Tongue (tissue), 2 donors: ENCODE measurements around the gene HNRNPDL. TPM values are rescaled to one million over a fixed set of nuclear protein-coding genes. Genes with fewer than 3 reads are reported as not detected.
"Not testable (repeated sequence)": the region's sequence is repeated elsewhere in the genome, so short reads cannot be mapped to it uniquely, and the experiment has no call there.

Source experiments
- DNase-seq: peaks from one replicate; pipeline ENCODE4 v3.0.0-alpha.2; 2015
- total RNA-seq: library from RNA; depleted of rRNA; stranded (reverse); fragments of >200 nt; gene quantifications from one replicate; pipeline ENCODE4 v1.2.3, GENCODE V29; 2014

Gene HNRNPDL
- 303 TPM for total RNA-seq

DNA sequence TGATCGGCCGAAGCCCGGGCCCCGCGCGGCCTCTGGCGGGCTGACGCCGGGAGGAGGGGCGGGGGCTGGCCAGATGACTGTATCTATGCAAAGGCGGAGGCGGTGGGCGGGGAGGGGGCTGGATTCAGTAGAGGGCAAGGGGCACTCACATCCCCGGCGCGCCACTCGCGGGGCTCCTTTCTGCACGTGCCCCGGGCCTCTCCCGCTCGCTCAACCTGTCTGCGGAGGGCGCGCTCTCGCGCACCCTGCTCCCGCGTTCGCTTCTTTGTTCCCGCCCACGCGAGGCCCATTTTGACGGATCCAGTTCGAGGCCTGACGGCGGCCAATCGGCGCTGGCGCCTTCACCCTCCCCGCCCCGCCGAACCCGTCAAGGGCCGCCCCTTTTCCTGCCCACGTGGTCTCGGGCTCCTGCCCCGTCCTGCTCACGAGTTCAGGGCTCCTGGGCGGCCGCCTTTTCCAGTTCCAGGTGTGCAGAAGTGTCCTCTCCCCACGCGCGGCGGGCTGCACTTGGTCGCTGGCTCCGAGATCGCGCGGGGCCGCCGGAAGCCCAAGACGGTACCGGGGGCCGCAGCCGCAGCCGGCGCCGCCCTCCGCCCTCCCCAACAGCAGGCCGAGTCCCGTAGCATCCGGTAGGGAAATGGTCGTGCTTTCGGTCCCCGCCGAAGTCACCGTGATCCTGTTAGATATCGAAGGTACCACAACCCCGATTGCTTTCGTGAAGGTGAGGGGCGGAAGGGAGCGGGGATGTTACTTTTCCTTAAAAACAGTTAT is at the start of gene HNRNPDL, which contains the start of gene ENOPH1:
Gene HNRNPDL (minus strand): TSS at position 270 of the 771 bp plus-strand sequence. CDS start 772 bp downstream, outside the sequence.
Gene ENOPH1 (plus strand): TSS at position 398 of the 771 bp plus-strand sequence. CDS start 240 bp downstream, at position 638.
- peak; percentile 98 for DNase-seq

DNA sequence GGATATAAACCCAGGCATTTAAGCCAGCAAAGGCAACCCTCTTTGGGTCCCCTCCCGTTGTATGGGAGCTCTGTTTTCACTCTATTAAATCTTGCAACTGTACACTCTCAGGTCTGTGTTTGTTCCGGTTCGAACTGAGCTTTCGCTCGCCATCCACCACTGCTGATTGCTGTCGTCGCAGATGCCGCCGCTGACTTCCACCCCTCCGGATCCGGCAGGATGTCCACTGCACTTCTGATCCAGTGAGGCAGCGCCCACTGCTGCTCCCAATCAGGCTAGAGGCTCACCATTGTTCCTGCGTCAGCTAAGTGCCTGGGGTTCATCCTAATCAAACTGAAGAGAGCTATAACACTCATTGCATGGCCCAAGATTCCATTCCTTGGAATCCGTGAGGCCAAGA is 49.3 kb upstream of the HNRNPDL start:
- no peak for DNase-seq

DNA sequence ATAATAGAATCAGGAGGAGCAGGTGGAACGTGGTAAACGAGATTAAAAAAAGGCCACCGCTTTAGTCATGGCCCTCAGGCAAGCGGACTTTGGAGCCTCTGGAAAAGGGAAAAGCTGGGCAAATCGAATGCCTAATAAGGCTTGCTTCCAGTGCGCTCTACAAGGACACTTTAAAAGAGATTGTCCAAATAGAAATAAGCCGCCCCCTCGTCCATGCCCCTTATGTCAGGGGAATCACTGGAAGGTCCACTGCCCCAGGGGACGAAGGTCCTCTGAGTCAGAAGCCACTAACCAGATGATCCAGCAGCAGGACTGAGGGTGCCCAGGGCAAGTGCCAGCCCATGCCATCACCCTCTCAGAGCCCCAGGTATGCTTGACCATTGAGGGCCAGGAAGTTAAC is 47.2 kb upstream of the HNRNPDL start:
- not testable (repeated sequence) for DNase-seq

DNA sequence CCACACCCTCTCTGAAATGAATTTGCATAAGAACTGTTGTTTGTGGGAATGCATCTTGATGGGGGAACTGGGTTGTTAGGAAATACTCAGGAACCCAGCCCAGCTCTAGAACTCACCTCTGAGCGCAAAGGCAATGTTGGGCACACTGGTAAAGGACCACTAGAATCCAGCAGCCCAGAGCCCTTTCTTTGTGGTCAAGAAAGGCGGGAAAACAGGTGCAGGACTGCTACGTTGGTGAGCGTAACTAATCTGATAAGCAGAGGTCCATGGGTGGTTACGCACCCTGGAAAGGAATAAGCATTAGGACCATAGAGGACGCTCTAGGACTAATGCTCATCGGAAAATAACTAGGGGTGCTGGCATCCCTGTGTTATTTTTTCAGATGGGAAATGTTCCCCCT is 45.7 kb upstream of the HNRNPDL start:
- not testable (repeated sequence) for DNase-seq

DNA sequence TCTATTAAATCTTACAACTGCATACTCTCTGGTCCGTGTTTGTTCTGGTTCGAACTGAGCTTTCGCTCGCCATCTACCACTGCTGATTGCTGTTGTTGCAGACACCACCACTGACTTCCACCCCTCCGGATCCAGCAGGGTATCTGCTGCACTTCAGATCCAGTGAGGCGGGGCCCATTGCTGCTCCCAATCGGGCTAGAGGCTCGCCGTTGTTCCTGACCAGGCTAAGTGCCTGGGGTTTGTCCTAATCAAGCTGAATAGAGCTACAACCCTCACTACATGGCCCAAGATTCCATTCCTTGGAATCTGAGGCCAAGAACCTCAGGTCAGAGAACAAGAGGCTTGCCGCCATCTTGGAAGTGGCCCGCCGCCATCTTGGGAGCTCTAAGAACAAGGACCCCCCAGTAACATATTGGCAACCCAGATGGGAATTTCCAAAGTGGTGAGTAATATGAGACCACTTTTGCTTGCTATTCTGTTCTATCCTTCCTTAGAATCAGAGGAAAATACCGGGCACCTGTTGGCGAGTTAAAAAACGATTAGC is 43.4 kb upstream of the HNRNPDL start:
- DNase-seq = no peak

DNA sequence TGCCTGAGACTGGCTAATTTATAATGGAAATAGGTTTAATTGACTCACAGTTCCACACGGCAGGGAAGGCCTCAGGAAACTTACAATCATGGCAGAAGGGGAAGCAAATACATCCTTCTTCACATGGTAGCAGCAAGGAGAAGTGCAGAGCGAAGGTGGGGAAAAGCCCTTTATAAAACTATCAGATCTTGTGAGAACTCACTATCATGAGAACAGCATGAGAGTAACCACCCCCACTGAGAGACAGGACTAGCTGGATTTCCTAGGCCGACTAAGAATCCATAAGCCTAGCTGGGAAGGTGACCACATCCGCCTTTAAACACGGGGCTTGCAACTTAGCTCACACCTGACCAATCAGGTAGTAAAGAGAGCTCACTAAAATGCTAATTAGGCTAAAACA is 42.8 kb upstream of the HNRNPDL start:
- not testable (repeated sequence) for DNase-seq

DNA sequence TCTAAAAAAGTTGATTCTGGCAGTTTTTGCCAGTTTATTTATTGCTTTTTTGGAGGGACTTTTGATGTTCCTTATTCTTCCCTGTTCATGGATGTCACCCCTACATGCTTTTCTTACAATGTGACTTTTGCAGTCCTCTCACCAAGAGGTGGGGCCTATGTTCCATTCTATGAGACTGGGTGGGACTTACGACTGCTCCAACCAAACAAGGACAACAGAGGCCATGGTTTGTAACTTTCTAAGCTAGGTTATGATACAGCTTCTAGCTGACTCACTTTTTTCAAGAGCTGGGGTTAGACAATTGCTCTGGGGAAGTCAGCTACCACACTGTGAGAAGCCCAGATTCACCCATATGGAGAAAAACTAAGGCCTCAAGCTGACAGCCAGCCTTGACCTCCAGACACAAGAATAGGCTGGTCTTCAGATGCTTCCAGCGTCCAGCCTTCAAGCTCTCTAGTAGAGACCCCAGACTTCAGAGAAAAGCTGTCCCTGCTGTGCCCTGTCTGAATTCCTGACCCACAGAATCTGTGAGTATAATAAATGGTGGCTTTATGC is 39.6 kb upstream of the HNRNPDL start:
- DNase-seq = no peak

DNA sequence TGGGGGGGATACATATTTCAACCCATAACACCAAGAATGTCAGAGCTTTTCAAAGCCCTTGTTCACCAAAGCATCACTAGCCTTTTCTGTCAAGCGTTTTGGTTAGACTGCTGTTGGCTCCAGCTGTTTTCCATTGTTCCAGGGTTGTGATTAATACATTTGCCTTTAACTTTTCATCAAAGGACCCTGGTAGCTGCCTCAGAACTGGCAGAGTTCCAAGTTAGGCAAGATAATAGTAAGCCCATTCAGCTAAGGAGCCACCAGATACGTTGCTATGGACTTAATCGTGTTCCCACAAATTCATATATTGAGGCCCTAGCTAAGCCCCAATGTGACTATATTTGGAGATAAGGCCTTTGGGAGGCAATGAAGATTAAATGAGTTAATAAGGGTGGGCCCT is 37.2 kb upstream of the HNRNPDL start:
- no peak for DNase-seq

DNA sequence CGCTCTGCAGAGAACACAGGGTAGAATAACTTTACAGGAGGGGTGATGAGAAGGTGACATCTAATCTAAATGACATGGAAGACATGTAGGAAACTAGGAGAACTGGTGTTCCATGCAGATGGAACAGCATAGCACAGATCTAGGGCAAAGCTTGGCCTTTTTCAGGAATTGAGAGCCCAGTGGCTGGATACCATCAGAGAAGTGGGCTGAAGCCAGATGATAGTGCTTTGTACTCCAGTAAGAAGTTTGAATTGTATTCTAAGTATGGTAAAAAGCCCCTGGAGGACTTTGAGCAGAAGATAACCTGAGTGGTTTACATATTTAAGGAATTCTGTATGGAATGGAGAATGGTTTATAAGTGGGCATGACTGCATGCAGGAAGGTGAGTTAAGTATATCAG is 33.0 kb upstream of the HNRNPDL start:
- DNase-seq = no peak

DNA sequence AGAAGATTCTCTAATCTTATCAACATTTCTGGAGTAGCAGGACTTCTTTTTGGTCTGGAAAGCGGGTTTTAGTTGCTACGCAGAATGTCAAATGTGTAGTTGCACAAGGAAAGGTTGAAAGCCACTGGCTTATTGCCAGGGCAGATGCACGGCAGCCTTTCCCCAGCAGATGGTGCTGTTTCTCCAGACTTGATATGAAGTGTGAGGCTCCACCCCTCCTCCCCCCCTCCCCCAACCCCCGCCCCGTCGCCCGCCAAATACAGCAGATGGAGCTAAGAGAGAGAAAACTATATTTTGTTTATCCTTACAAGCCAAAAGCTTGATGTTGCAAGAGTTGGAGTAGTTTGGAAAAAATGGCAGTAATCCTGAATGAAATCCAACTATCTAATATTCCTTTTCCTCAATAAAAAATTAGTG is 32.2 kb upstream of the HNRNPDL start:
- peak; percentile 96 for DNase-seq

DNA sequence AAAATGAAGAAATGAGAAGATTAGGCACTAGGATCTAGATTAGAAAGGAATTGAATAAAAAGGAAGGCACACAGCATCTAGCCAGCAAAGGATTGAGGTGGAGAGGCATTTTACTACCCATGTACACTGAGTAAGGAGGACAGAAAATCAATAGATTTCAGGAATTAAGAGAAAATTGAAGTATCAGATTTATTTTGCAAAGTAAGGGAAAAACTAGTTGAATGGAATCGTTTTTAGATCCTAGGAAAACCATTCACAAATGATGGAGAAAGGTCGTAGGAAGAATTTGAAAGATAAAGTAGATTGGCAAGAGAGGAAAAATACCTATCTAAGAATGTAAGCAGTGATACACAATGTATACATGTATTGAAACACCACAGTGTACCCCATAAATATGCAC is 31.4 kb upstream of the HNRNPDL start:
- no peak for DNase-seq

DNA sequence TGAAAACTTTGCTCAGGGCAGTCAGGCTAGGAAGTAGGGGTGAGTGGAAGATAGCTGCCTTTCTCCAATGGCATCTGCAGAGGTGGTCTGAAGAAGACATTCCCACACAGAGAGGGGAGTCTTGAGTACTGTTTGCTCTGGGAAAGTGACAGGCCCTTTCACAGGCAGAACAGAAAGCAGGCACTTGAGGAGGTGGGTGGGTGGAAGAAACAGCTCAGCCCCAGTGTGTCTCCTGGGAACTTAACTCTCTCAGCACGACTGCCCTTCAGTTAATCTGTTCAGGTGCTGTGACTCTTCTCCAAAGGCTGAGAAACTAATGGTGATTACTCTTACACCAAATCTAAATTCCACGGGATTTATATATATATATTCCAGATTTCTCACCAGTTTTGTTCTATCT is 28.5 kb upstream of the HNRNPDL start:
- no peak for DNase-seq

DNA sequence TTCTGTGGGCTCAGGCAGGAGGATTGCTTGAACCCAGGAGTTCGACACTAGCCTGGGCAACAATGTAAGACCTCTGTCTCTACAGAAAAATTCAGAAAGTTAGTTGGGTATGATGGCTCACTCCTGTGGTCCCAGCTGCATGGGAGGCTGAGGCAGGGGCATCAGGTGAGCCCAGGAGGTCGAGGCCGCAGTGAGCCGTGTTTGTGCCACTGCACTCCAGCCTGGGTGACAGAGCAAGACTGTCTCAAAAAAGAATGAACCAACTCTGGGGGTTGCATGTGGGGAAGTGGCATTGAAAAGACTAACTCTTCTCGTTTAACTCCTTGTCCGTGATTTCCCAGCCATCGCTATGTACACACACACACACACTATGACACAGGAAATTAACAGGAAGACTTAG is 27.0 kb upstream of the HNRNPDL start:
- no peak for DNase-seq

DNA sequence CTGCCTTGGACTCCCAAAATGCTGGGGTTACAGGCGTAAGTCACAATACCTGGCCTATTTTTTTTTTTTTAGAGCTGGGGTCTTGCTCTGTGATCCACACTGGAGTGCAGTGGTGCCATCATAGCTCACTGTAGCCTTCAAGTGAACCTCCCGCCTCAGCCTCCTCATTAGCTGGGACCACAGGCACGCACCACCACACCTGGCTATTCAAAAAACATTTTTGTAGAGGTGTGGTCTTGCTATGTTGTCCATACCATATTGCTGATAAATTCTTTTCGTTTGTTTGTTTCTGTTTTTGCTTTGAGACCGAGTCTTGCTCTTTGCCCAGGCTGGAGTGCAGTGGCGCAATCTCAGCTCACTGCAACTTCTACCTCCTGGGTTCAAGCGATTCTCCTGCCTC is 21.8 kb upstream of the HNRNPDL start:
- DNase-seq = no peak

DNA sequence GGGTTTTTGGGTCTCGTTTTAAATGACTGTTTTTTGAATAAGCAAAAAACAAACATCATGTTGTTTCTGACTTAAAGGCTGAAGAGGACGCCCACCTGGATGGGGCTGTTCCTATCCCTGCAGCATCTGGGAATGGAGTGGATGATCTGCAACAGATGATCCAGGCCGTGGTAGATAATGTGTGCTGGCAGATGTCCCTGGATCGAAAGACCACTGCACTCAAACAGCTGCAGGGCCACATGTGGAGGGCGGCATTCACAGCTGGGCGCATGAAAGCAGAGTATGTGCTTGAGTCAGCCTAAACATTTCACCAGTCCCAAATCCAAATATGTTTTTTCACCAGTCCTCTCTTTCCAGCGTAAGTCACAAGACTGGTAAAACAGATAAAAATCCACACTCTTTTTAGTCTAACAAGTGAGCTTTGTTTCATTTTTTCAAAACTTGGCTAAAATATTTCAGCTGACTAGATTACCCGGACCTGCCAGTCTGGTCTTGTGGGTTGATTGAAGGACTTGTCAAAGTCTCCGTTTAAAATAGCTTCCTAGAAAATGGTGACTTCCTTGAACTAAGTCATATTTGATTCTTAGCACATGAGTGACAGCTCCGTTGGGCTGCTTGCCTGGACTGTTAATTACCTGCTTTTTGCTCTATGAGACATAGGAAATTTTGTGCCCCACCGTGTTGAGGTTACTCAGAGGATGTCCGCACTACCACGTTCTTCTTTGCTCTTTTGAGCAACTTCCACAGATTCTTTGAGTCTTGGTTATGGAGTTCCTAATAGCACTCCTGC is 20.9 kb upstream of the HNRNPDL start:
- peak; percentile 82 for DNase-seq

DNA sequence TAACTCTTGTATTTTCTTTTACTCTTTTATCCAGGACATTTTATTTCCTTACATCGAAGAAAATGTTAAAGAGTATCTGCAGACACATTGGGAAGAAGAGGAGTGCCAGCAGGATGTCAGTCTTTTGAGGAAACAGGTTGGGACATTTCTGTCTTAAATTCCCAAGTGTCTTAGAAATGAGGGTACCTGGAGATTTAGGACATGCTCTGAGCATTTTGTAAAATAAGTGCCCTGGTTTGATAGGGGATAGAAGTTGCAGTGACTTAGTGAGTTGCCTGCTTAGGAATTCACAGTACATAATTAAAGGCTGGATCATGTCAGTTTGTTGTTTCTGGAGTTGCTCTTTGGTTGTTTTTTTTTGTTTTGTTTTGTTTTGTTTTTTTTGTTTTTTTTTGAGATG is 17.6 kb upstream of the HNRNPDL start:
- DNase-seq = no peak

DNA sequence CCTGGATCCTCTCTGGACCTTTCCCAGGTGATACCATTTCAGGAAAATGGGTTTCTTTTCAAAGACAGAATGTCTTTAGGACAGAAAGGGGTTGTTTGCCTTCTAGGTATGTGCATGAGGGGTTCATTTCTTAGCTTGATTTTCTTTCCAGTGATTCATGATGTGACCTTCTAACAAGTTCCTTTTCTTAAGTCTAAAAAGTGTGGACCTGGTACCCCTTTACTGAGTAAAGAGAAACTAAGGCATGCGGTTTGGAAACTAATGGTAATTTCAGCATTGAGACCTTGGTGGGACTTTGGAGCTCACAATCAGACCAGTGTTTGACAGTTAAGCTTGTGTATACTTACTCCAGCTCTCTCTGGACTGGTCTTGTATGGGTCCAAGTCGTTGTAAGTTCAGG is 8.8 kb upstream of the HNRNPDL start:
- DNase-seq = no peak

DNA sequence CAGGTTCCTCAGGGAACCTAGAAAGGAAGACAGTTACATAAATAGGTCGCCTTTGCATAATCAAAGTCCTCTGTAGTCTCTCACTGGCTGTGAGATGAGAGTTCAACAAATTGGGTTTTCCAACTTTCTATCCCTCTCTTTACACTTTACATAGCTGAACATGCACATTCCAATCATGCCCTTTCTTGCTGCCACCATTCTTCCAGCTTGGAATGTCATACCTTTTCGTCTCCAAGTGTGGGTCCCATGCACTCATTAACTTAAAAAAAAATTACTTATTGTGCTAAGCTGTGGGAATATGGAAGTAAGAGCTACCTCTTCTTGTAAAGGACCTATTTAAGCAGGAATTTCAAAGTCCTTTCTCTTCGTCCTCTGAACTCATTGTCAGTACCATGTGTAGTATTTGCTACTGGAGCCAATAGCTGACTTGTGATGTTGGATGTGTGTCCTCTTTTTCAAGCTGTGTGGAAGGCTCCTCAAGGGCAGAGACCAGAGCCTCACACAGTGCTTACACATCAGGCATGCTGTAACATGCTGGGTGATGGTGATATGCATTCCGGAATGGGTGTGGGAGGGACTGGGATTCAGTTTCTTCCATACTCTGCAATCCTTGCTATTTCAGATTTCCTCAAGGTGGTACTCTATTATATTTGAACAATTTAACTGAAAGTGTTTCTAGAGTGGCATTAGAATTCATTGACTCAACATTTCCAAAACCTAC is 7.2 kb upstream of the HNRNPDL start:
- DNase-seq = peak; percentile 38

DNA sequence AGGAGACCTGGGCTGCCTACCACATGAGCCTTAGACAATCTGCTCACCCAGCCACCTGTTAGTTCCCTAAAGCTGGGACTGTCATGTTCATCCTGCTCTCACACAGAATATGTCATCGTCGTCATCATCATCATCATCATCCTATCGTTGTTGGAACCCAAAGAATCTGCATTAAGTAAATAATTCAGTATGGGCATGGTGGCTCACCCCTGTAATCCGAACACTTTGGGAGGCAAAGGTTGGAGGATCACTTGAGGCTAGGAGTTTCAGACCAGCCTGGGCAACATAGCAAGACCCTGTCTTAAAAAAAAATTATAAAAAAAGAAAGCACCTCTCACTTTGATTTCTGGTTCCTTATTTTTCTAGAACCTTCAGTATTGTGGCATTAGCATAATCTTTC is 6.5 kb upstream of the HNRNPDL start:
- no peak for DNase-seq

DNA sequence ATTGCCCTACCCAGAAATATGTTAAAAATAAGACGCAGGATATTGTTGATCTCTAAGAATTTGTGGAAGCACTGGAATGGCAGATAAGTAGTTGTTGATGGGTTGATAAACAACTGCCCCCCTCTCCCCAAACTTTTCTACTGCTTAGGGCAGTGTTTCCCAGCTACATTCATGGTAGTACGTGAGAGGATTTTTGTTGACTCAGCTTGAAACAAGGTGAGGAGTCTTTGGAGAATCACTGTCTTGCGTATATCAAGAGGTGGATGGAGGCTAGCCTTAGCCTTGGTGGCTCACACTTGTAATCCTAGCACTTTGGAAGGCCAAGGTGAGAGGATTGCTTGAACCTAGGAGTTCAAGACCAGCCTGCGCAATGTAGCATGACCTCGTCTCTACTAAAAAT is 5.9 kb upstream of the HNRNPDL start:
- DNase-seq = no peak

DNA sequence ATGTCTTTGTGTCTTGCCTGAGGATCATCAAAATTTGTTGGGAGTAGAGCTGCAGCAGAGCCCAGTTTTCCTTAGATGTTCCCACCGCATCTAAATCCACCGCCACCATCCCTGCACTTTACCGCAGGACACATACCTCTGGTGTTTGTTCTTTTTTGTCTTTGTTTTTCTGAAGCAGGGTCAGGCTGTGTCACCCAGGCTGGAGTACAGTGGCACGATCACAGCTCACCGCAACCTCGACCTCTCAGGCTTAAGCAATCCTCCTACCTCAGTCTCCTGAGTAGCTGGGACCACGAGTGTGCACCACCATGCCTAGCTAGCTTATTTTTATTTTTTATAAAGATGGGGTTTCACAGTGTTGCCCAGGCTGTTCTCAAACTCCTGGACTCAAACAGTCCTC is 4.7 kb upstream of the HNRNPDL start:
- no peak for DNase-seq

DNA sequence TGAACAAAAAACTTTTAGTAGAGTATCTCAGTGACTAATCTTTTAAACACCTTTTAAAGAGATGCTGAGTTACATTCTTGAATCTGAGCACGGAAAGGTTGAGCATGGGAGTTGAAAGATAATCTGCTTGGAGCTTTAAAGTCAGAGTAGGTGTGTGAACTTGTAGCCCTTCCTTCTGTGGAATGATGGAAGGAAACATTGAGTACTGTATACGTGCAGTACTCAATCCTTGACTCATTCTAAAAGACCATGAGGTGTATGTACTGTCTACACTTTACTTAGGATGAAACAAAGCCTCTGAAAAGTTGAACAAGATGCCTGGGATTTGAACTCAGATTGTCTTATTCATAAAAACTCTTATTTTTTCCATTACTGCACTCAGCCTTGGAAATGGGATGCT is 3.5 kb upstream of the HNRNPDL start:
- DNase-seq = no peak
